Measurements from ENCODE around the gene DYNC1H1. TPM values are rescaled to one million over a fixed set of nuclear protein-coding genes. Genes with fewer than 3 reads are reported as not detected.

Gene DYNC1H1
- total and polyA plus RNA-seq, 12 donors, result 202 to 509 (median 348) TPM

DNA sequence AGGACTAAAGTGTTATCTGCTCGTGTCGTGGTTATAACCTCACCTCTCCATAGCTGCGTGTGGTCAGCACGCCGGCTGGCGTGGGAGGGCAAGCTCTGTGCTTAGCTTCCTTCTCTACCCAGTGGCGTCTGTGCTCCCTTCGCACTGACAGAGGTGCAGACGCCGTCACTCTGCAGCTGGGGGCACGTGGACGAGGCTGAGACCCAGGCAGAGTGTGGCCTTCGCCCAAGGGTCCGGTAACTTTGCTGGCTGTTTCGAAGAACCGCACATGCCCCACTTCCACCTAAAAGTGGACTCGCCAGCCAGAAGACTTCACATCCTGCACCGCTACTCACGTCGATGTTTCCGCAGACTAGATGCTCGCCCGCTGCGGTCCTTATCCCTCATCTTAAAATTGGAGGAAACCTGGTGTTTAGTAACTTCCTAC is 35.9 kb upstream of the DYNC1H1 start:
- Histone ChIP-seq H3K4me1 (replicated peaks in 1 of 2) (peaks cover 14 to 22% of the 10 kb centered on the region in 2 donors), H3K27me3 (no peaks in the 10 kb centered on the region), H3K4me3 (no peak overlapping the region), H3K27ac (peak overlapping the region in 4 of 5 donors; percentile 48 to 68 (median 56)), H3K36me3 (replicated peaks in 1 of 2) (peaks cover 0 to 7% of the 10 kb centered on the region in 2 donors), H3K9me3 (replicated peaks in 1 of 3) (no peaks in the 10 kb centered on the region)
- TF ChIP-seq POLR2A (IDR thresholded peaks at IDR 0.05) (no peak), CTCF (IDR thresholded peaks at IDR 0.05) (no peak)
- peak in 1 of 7 donors; percentile 26 for DNase-seq
- 90 to 96% (median 92%) methylated on average over 24 of the region's 24 CpGs for WGBS, 4 donors
- intact Hi-C loops (cut with DNase I), result no loop called here

DNA sequence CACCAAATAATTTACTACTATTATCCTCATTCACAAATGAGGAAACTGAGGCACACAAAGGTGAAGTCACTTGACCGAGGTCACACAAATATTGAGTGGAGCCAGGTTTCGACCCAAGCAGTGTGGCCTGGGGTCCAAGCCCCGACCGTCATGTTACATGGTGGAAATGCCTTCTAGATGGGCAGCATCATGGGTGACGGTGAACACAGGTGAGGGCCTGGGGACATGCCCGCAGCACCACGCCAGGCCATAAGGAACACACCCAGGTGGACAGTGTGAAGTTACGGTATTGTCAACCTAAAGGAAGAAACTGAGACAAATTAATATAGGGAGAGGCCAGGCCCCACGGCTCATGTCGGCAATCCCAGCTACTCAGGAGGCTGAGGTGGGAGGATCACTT is 35.3 kb upstream of the DYNC1H1 start:
- peaks cover 14 to 22% of the 10 kb centered on the region in 2 donors for H3K4me1 ChIP-seq (replicated peaks in 1 of 2)
- intact Hi-C loops (cut with DNase I), result no loop called here
- 91 to 96% (median 95%) methylated on average over 10 of the region's 10 CpGs for WGBS, 4 donors
- peaks cover 0 to 7% of the 10 kb centered on the region in 2 donors for H3K36me3 ChIP-seq (replicated peaks in 1 of 2)
- H3K4me3 ChIP-seq, result no peak overlapping the region
- H3K27me3 ChIP-seq, result no peaks in the 10 kb centered on the region
- TF ChIP-seq CTCF (IDR thresholded peaks at IDR 0.05) (no peak), POLR2A (IDR thresholded peaks at IDR 0.05) (no peak)
- DNase-seq, result peak in 1 of 7 donors; percentile 17
- H3K9me3 ChIP-seq (replicated peaks in 1 of 3), result no peaks in the 10 kb centered on the region
- peak overlapping the region in 2 of 5 donors; percentile 62 to 68 for H3K27ac ChIP-seq

DNA sequence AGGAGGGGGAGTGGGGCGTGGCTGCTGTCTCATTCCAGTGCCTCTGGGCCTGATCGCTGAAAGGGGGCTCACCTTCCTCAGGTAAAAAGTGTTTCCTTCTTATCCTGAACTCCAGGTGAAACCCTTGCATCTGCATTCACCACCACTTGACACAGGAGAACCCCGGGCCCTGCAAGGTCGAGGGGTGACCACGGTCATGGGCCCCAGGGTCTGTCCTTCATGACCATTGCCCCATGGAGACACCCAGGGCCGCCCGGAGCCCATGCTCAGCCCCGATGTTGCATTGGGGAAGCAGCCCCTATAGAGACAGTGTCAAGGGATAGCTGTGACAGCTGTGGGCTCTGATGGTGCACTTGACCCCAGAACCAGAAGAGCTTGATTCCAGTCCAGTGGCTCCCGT is 34.4 kb upstream of the DYNC1H1 start:
- H3K4me1 ChIP-seq (replicated peaks in 1 of 2), result peaks cover 14 to 22% of the 10 kb centered on the region in 2 donors
- DNase-seq, result peak in 3 of 7 donors; percentile 6 to 49 (median 22)
- H3K27ac ChIP-seq, result peak overlapping the region in 1 of 5 donors; percentile 68
- intact Hi-C loops (cut with DNase I), result no loop called here
- H3K36me3 ChIP-seq (replicated peaks in 1 of 2), result peaks cover 0 to 5% of the 10 kb centered on the region in 2 donors
- H3K9me3 ChIP-seq (replicated peaks in 1 of 3), result no peaks in the 10 kb centered on the region
- H3K4me3 ChIP-seq, result no peak overlapping the region
- 88 to 94% (median 91%) methylated on average over 3 to 9 of the region's 9 CpGs for WGBS, 4 donors
- no peaks in the 10 kb centered on the region for H3K27me3 ChIP-seq
- no peak for TF ChIP-seq POLR2A (IDR thresholded peaks at IDR 0.05)
- TF ChIP-seq CTCF (IDR thresholded peaks at IDR 0.05), result no peak

GRCh38 chr14:101932673-101933072 is 31.7 kb upstream of the DYNC1H1 start:
- DNase-seq, result peak in 4 of 7 donors; percentile 48 to 74 (median 60)

More at GRCh38 chr14:101932673-101933072, 31.7 kb upstream of the DYNC1H1 start:
- no peak for TF ChIP-seq POLR2A (IDR thresholded peaks at IDR 0.05)
- no peak for TF ChIP-seq CTCF (IDR thresholded peaks at IDR 0.05)
- peaks cover 5 to 15% of the 10 kb centered on the region in 2 donors for H3K4me1 ChIP-seq (replicated peaks in 1 of 2)
- no peak overlapping the region for H3K4me3 ChIP-seq
- peak overlapping the region in 2 of 5 donors; percentile 4 to 62 for H3K27ac ChIP-seq
- H3K27me3 ChIP-seq, result no peaks in the 10 kb centered on the region
- H3K9me3 ChIP-seq (replicated peaks in 1 of 3), result no peaks in the 10 kb centered on the region
- 37 to 55% (median 40%) methylated on average over 7 of the region's 7 CpGs for WGBS, 4 donors
- no peaks in the 10 kb centered on the region for H3K36me3 ChIP-seq (replicated peaks in 1 of 2)
- intact Hi-C loops (cut with DNase I), result no loop called here

Measured in adrenal gland (tissue), 12 donors.